Lower leg skin (tissue), 4 donors: Measurements from ENCODE around the gene CHTF18. TPM values are rescaled to one million over a fixed set of nuclear protein-coding genes. Genes with fewer than 3 reads are reported as not detected.
"Not testable (repeated sequence)": the region's sequence is repeated elsewhere in the genome, so short reads cannot be mapped to it uniquely, and the experiment has no call there.

Experiments used
- DNase-seq, 2 donors: peaks; one replicate each; pipeline ENCODE4 v3.0.0-alpha.2; 2019; ENCODE audit warnings: low spot score in 2 of 2
- H3K4me3 ChIP-seq: fragments of 200-600 bp; sonication (generic); 2 replicates; pipeline ENCODE4 v1.5.1; 2017; ENCODE audit warnings: mild to moderate bottlenecking, low read depth; ENCODE audit not compliant: poor library complexity, severe bottlenecking
- POLR2A ChIP-seq, 2 donors: fragments of 450-650 bp; IDR thresholded peaks; one replicate each; pipeline ENCODE4 v1.6.1; 2016 to 2017; ENCODE audit warnings: antibody characterized with exemption in 2 of 2, mild to moderate bottlenecking in 1 of 2, moderate library complexity in 1 of 2
- WGBS, 2 donors: methylation state at CpG; one replicate each; pipeline ENCODE4 v1.1.5; 2018; 5-methylcytosine and 5-hydroxymethylcytosine counted together
- intact Hi-C: fragments of 100-400 bp; cut with DNase I; formaldehyde crosslinking; loops from one replicate; pipeline ENCODE4 v1.15.0; 2023; ENCODE audit warnings: low total_unique reads
- total RNA-seq, 4 donors: library from RNA; depleted of rRNA; stranded (reverse); fragments of >200 nt; gene quantifications; one replicate each; pipeline ENCODE4 v1.1.0, GENCODE V29; 2016
- TF ChIP-seq, protein P1 (sequence below), 3 donors: fragments of 450-650 bp; IDR thresholded peaks; one replicate each; pipeline ENCODE4 v1.5.1; 2016; ENCODE audit warnings: antibody characterized with exemption in 3 of 3, mild to moderate bottlenecking in 3 of 3, moderate library complexity in 2 of 3

CHTF18 gene
- total RNA-seq, 4 donors from 2014 or later: 4.6 to 23.4 (median 12.2) TPM

DNA sequence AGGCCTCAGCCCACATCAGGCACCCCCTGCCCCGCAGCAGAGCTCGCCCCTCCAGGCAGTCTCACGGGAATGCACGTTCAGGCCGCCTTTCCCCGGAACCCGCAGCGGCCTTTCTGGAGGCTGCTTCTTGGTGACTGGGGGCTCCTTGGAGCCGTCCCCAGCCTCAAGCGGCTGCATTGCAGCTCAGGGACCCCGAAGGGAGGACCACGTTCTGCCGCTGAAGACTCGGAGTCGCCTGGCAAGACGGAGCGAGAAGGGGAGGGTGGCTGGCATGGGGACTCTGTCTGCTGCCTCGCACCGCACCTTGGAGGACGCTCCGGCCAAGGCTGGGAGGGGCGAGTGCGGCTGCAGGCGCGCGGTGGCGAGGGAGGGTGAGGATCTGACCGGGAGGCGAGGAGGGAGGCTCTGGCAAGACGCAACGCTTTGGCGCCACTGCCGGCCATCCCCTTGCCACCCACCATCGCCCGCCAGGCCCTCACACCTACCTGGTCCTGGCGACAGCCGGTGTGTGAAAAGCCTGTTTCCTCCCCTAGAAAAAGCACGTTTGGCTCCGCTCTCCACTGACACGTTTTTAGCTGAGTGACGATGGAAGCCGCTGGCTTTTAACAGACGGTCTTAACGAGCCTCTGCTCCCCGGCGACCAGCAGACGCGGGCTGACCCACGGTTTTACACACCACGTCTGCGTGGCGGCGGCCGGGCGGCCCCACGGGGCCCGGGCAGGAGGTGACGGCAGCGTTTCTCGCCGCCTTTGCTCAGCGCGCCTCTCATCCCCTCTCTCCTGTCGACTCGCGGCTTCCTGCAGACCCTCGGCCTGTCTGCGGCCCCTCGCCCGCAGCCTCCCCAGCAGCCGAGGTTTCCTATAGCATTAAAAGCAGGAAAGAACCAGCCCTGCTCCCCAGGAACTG, 28.8 kb downstream of the CHTF18 start:
- DNase-seq: no peak
- TF ChIP-seq, protein P1, sequence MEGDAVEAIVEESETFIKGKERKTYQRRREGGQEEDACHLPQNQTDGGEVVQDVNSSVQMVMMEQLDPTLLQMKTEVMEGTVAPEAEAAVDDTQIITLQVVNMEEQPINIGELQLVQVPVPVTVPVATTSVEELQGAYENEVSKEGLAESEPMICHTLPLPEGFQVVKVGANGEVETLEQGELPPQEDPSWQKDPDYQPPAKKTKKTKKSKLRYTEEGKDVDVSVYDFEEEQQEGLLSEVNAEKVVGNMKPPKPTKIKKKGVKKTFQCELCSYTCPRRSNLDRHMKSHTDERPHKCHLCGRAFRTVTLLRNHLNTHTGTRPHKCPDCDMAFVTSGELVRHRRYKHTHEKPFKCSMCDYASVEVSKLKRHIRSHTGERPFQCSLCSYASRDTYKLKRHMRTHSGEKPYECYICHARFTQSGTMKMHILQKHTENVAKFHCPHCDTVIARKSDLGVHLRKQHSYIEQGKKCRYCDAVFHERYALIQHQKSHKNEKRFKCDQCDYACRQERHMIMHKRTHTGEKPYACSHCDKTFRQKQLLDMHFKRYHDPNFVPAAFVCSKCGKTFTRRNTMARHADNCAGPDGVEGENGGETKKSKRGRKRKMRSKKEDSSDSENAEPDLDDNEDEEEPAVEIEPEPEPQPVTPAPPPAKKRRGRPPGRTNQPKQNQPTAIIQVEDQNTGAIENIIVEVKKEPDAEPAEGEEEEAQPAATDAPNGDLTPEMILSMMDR (IDR thresholded peaks at IDR 0.05): no peak
- no peak for TF ChIP-seq POLR2A (IDR thresholded peaks at IDR 0.05)
- WGBS, 2 donors: 36 to 71% methylated on average over 58 to 71 of the region's 71 CpGs
- no peak overlapping the region for H3K4me3 ChIP-seq
- intact Hi-C loops: no loop called here

DNA sequence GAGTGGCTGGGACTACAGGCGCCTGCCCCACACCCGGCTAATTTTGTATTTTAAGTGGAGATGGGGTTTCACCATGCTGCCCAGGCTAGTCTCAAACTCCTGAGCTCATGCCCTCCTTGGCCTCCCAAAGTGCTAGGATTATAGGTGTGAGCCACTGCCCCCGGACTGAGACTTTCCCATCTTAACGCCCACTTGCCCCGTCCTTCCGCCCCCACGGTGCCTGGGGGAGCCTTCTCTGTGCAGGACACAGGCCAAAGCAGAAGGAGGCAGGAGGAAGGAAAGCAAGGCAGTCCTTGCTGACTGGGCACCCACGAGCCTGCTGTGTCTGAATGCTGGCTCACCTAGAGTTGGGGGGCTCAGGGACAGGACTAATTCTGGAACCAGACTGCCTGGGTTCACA, 29.7 kb downstream of the CHTF18 start:
- 88 to 95% methylated on average over 8 of the region's 8 CpGs for WGBS, 2 donors
- DNase-seq: no peak
- TF ChIP-seq, protein P1 (IDR thresholded peaks at IDR 0.05): no peak
- no peak for TF ChIP-seq POLR2A (IDR thresholded peaks at IDR 0.05)
- intact Hi-C loops: no loop called here
- H3K4me3 ChIP-seq: no peak overlapping the region

DNA sequence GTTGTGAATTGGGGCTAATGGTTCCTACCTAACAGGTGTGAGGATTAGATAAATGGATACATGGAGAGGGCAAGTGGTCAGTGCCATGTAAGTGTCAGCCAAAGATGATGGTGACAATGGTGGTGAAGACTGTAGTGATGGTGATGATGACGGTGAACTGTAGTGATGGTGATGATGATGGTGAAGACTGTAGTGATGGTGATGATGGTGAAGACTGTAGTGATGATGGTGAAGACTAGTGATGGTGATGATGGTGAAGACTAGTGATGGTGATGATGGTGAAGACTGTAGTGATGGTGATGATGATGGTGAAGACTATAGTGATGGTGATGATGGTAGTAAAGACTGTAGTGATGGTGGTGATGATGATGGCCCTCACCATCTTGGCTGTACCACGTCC, 30.2 kb downstream of the CHTF18 start:
- DNase-seq: no peak
- TF ChIP-seq, protein P1 (IDR thresholded peaks at IDR 0.05): no peak
- TF ChIP-seq POLR2A (IDR thresholded peaks at IDR 0.05): no peak
- no peak overlapping the region for H3K4me3 ChIP-seq
- 68 to 78% methylated on average over 2 of the region's 2 CpGs for WGBS, 2 donors
- intact Hi-C loops: no loop called here

DNA sequence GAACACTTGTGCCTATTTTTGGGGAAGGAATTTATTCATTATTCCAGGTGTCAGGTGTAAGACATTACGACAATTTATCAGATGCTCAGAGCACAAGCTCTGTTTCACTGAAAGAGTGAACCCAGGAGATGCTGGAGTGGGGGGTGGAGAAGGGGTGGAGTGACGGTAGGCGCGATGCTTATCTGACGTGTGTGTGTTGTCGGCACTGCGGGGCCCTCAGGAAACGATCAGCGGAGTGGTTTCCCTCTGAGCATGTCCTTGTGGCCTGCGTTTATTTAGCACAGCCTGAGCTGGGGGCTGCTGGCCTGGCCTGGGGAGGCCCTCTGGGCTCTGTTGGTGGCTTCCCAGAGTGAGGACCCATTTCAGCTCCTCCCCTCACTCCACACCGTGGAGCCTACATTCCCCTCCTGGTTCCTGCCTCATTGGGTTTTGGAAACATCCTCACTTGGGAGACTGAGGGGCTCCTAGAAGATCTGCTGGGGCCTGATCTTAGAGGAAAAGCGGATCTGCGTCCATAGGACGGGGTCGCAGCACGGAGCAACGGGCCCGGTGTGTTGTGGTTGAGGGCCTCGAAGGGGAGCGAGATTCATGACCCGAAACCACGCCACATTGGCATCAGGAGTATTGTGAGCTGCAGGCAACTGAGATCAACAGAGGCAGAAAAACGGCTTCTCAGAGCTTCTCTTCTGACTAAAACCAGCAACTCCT, 31.1 kb downstream of the CHTF18 start:
- no peak for DNase-seq
- 63 to 70% methylated on average over 23 of the region's 23 CpGs for WGBS, 2 donors
- intact Hi-C loops: no loop called here
- H3K4me3 ChIP-seq: no peak overlapping the region
- TF ChIP-seq POLR2A (IDR thresholded peaks at IDR 0.05): no peak
- TF ChIP-seq, protein P1 (IDR thresholded peaks at IDR 0.05): no peak

DNA sequence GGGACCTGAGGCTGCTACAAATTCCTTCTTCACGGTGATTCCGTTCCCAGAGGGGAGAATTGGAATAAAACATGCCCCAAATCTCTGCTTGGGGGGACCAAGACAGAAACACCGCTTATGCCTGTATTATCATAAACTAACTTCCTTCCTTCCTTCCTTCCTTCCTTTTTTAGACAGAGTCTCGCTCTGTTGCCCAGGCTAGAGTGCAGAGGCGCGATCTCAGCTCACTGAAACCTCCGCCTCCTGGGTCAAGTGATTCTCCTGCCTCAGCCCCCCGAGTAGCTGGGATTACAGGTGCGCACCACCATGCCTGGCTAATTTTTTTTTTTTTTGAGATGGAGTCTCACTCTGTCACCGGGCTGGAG, 31.6 kb downstream of the CHTF18 start:
- DNase-seq, H3K4me3 ChIP-seq, intact Hi-C loops: not testable (repeated sequence)
- WGBS, 2 donors: 68% methylated on average over 10 of the region's 10 CpGs

GRCh38 chr16:820748-821147, 32.3 kb downstream of the CHTF18 start:
- intact Hi-C loops: no loop called here
- no peak for DNase-seq
- WGBS, 2 donors: 70 to 79% methylated on average over 12 of the region's 12 CpGs
- no peak overlapping the region for H3K4me3 ChIP-seq
- TF ChIP-seq POLR2A (IDR thresholded peaks at IDR 0.05): no peak
- TF ChIP-seq, protein P1 (IDR thresholded peaks at IDR 0.05): no peak
